Osteoblast (primary cell): ENCODE measurements around the gene ERRFI1. TPM values are rescaled to one million over a fixed set of nuclear protein-coding genes. Genes with fewer than 3 reads are reported as not detected.

Source experiments
- DNase-seq: peaks from one replicate; pipeline ENCODE4 v3.0.0; 2011; ENCODE audit warnings: low spot score, mixed read lengths; ENCODE audit not compliant: insufficient read length; ENCODE audit errors: missing footprints
- H2AFZ ChIP-seq: 2 replicates; pipeline ENCODE4 v1.6.0; 2011; ENCODE audit warnings: mild to moderate bottlenecking, low read length
- H3K27ac ChIP-seq: 2 replicates; pipeline ENCODE4 v1.5.1; 2011; ENCODE audit warnings: mild to moderate bottlenecking, low read depth, low read length, moderate library complexity
- H3K27me3 ChIP-seq: 2 replicates; pipeline ENCODE4 v1.6.0; 2012; ENCODE audit warnings: mild to moderate bottlenecking, control low read depth, inconsistent platforms, low read length, moderate library complexity; ENCODE audit not compliant: insufficient read depth
- H3K36me3 ChIP-seq: 2 replicates; pipeline ENCODE4 v1.5.1; 2011; ENCODE audit warnings: mild to moderate bottlenecking, low read length, control low read depth, moderate library complexity; ENCODE audit not compliant: insufficient read depth
- H3K4me1 ChIP-seq: 2 replicates; pipeline ENCODE4 v1.5.1; 2011; ENCODE audit warnings: mild to moderate bottlenecking, low read length, control low read depth, moderate library complexity; ENCODE audit not compliant: insufficient read depth
- H3K4me2 ChIP-seq: 2 replicates; pipeline ENCODE4 v1.6.0; 2011; ENCODE audit warnings: mild to moderate bottlenecking, low read length; ENCODE audit not compliant: insufficient read depth
- H3K4me3 ChIP-seq: fragments of 200-600 bp; sonication (generic); 3 replicates; pipeline ENCODE4 v1.5.1; 2012; ENCODE audit warnings: mild to moderate bottlenecking, low read length, inconsistent platforms; ENCODE audit not compliant: insufficient read depth
- H3K79me2 ChIP-seq: 2 replicates; pipeline ENCODE4 v1.6.0; 2012; ENCODE audit warnings: mild to moderate bottlenecking, low read length, control low read depth, inconsistent platforms; ENCODE audit not compliant: insufficient read depth
- H3K9me3 ChIP-seq: 2 replicates; pipeline ENCODE4 v1.5.1; 2011; ENCODE audit warnings: low read depth, low read length, control low read depth
- H4K20me1 ChIP-seq: 2 replicates; pipeline ENCODE4 v1.6.0; 2012; ENCODE audit warnings: mild to moderate bottlenecking, low read length, control low read depth; ENCODE audit not compliant: insufficient read depth
- CTCF ChIP-seq: IDR thresholded peaks from 2 replicates; pipeline ENCODE4 v1.5.1; 2011; ENCODE audit warnings: mild to moderate bottlenecking, low read depth, low read length, moderate library complexity; ENCODE audit errors: extremely low read depth
- total RNA-seq: library from RNA; depleted of rRNA; stranded (reverse); fragments of >200 nt; gene quantifications from 2 replicates; pipeline ENCODE4 v1.2.3, GENCODE V29; 2012

The ERRFI1 gene
- total RNA-seq, 1 donor, result 69.5 TPM

GRCh38 chr1:8002329-8002910, 23.7 kb downstream of the ERRFI1 start:
- H3K4me1 ChIP-seq, result peaks cover 25% of the 10 kb centered on the region
- no peak for TF ChIP-seq CTCF
- no peak overlapping the region for H3K27ac ChIP-seq
- no peak overlapping the region for H3K4me2 ChIP-seq
- no peaks in the 10 kb centered on the region for H3K36me3 ChIP-seq
- H3K9me3 ChIP-seq, result no peaks in the 10 kb centered on the region
- H3K4me3 ChIP-seq, result no peak overlapping the region
- H2AFZ ChIP-seq, result no peak overlapping the region
- H4K20me1 ChIP-seq, result no peaks in the 10 kb centered on the region
- H3K79me2 ChIP-seq, result no peaks in the 10 kb centered on the region
- no peaks in the 10 kb centered on the region for H3K27me3 ChIP-seq
- no peak for DNase-seq

GRCh38 chr1:7995437-7995836, 30.7 kb downstream of the ERRFI1 start:
- no peaks in the 10 kb centered on the region for H3K36me3 ChIP-seq
- H4K20me1 ChIP-seq, result no peaks in the 10 kb centered on the region
- H3K79me2 ChIP-seq, result no peaks in the 10 kb centered on the region
- DNase-seq, result no peak
- H3K4me1 ChIP-seq, result peaks cover 13% of the 10 kb centered on the region
- H3K9me3 ChIP-seq, result no peaks in the 10 kb centered on the region
- H3K27ac ChIP-seq, result no peak overlapping the region
- no peaks in the 10 kb centered on the region for H3K27me3 ChIP-seq
- H3K4me2 ChIP-seq, result no peak overlapping the region
- H3K4me3 ChIP-seq, result no peak overlapping the region
- no peak overlapping the region for H2AFZ ChIP-seq
- no peak for TF ChIP-seq CTCF

GRCh38 chr1:7994827-7995226, 31.3 kb downstream of the ERRFI1 start:
- H3K36me3 ChIP-seq, result no peaks in the 10 kb centered on the region
- no peak overlapping the region for H3K4me3 ChIP-seq
- no peak for DNase-seq
- peak overlapping the region; percentile 85 for H3K27ac ChIP-seq
- peaks cover 13% of the 10 kb centered on the region for H3K4me1 ChIP-seq
- H4K20me1 ChIP-seq, result no peaks in the 10 kb centered on the region
- no peaks in the 10 kb centered on the region for H3K79me2 ChIP-seq
- H2AFZ ChIP-seq, result no peak overlapping the region
- no peak overlapping the region for H3K4me2 ChIP-seq
- no peaks in the 10 kb centered on the region for H3K9me3 ChIP-seq
- no peaks in the 10 kb centered on the region for H3K27me3 ChIP-seq
- no peak for TF ChIP-seq CTCF

GRCh38 chr1:7993593-7994479, 32.3 kb downstream of the ERRFI1 start:
- Histone ChIP-seq H3K27ac (peak overlapping the region; percentile 85), H2AFZ (peak overlapping the region; percentile 47), H4K20me1 (no peaks in the 10 kb centered on the region), H3K4me3 (no peak overlapping the region), H3K36me3 (no peaks in the 10 kb centered on the region), H3K9me3 (no peaks in the 10 kb centered on the region), H3K4me1 (peaks cover 13% of the 10 kb centered on the region), H3K79me2 (no peaks in the 10 kb centered on the region), H3K4me2 (peak overlapping the region; percentile 50), H3K27me3 (no peaks in the 10 kb centered on the region)
- TF ChIP-seq CTCF, result no peak
- DNase-seq, result peak; percentile 87
